Middle frontal gyrus (tissue), 1 donor: ENCODE results near the gene SCN8A.
"Not testable (repeated sequence)": the region's sequence is repeated elsewhere in the genome, so short reads cannot be mapped to it uniquely, and the experiment has no call there.

Experiments
- DNase-seq: peaks from one replicate; pipeline ENCODE4 v3.0.0-alpha.2; 2015; ENCODE audit warnings: low spot score; ENCODE audit errors: extremely low spot score

Gene SCN8A

DNA sequence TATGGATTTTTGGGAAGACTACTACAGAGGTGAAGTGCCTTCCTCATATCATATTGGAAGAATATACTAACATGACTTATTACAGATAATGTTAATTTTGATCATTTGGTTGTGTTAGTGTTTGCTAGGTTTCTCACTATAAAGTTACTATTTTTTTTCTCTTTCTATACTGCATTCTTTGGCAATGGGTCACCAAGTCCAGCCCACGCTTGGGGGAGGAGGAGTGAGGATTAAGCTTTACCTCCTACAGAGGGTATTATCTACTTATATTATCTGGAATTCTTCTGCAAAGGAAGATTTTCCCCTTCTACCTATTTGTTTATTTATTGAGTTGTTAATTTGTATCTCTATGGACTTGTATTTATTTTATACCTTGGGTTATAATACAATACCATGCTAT, 31.5 kb downstream of the SCN8A start:
- DNase-seq = no peak

DNA sequence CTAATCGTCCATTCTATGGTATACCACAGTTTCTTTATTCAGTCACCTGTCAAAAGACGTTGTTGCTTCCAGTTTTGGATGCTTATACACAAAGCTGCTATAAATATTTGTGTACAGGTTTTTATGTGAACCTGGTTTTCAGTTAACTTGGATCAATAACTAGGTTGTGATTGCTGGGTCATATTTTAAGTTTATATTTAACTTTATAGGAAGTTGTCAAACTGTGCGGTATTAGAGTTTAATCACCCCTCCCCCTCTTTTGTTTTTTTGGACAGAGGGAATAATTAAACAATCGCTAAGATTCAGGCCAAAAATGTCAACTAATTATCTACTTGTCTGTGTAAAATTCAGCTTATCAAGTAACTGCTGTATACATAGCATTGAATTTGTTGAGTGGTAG, 34.3 kb downstream of the SCN8A start:
- DNase-seq = no peak

DNA sequence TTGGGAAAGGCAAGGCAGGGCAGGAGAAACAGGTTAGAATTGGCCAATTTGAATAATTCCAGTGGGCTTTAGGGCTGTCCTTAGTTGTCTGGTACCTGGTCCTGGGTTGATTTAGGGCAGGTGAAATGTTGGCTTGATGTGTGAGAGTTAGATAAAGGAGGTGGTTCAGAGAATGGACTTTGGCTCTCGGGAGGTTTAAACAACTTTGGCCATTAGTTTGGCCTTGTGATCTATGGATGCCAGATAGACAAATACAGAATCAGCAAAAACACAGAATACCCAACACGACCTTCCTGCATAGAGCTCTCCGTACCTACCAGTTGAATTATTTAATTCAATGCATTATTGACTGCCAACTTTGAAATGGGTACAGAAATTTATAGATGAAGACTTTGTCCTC, 35.1 kb downstream of the SCN8A start:
- no peak for DNase-seq

DNA sequence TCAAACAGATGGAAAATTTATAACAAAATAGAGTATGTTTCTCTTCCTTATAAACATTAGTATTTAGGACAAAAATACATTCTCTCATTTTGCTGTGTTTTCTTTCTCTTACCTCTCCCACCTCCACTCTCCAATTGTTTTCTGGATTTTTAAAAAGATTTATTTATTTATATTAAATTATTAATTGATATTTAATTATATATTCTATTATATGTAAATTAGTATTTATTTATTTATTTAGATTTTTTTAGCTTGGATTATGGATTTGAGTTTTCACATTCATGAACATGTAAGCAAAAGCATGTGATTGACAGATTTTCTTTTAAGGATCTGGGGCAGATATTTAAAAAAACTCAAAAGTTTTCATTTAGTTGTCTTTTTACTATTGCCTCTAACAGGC, 35.6 kb downstream of the SCN8A start:
- DNase-seq = no peak

DNA sequence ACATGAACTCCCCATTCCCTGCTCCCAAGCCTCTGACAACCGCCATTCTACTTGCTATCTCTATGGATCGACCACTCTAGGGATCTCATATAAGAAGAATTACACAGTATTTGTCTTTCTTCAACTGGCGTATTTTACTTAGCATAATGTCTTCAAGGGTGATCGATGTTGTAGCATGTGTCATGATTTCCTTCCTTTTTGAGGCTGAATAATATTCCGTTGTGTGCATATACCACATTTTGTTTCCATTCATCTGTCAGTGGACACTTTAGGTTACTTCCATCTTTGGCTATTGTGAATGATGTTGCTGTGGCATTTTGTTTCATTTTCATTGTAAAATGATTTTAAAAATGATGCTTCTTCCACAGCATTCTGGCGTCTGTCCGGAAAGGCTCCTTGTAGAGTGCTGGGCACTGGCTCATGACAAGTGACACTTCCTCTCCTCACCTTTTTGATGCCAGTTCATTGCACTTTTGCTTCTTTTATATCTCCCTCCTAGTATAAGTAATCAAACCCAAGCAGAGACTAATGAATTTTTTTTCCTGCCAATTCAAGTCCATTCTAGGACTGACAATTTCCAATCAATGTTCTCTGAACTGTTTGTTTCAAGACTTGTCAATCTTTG, 39.3 kb downstream of the SCN8A start:
- DNase-seq = no peak

DNA sequence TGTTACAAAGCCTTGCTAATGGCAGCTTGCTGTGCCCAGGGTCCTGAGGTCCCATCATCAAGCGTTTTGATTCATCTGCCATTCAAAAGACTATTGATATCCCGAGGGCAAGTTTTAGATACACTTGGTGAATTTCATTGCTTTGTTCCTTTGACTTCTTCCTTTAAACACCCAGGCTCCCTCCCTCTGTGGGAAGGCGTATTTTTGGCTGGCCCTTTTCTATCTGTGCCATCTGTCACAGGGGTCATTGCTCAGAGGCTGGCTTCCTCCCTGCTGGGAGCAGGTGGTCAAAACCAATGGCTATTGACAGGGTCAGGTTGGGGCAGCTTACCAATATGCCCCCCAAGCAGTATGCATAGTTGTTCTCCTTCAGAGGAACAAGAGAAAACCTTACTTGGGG, 40.0 kb downstream of the SCN8A start:
- no peak for DNase-seq

DNA sequence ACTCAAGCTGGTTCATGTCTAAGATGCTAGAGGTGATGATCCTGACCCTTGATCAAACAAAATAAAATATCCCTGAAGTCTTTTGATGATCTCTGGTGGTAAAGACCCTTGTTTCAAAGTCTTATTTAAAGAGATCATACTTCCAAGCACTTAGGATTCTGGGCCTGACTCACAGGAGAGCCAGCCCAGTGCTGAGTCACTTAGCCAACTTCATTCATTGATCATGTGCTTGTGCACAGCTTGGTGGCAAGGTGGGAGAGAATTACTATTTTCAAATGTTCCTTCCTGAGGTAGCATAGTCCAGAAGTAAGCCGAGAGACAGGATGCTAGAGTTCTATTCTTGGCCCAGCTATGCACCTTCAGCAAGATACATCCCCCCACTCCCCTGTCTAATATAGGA, 40.6 kb downstream of the SCN8A start:
- DNase-seq = peak; percentile 14

DNA sequence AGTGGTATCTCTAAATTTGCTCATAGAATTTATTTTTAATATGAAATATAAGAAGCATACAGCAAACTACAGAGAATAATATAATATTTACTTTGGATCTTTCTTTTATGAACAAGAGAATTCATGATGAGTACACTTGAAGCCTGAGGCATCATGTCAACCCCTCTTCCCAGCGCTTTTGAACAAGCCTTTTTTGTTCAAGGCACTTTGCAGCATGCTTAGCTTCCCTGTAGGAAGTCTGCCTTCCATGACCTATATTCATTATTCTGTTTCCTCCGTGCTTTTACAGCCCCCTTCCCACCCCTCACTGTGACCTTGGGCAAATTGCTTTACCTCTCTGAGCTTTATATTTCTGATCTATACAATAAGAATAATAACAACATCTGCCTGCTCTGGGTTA, 41.6 kb downstream of the SCN8A start:
- no peak for DNase-seq

DNA sequence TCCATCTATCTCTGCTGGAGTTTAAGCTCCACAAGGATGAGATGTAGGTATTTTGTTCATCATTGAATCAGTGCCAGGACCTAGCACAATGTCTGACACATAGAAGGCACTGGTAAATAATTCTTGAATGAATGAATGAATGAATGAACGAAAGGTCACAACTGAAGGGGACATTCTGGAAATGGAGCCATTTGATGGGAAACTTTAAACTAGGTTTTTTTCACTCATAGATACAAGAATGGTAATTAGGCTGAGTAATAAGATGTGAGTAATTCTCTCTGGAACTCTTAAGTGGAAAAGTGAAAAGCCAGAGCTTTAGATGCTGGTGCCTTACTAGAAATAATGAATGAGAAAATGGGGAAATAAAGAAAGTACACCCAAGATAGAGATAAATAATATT, 44.3 kb downstream of the SCN8A start:
- DNase-seq = no peak

DNA sequence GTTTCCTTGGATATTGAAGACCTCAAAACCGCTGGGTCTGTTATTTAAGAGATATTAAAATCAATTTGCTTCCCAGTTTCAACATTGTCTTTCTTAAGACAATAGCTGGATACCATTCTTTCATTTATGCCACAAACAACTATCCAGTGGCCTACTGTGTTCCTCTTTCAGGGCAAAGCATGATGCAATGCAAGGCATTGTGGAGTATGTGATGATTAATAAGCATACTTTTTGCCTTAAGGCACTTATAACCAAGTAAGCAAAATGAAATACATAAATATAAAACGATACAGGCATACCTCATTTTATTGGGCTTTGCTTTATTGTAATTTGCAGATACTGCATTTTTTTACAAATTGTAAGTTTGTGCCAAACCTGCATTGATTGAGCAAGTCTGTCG, 45.5 kb downstream of the SCN8A start:
- DNase-seq = no peak

DNA sequence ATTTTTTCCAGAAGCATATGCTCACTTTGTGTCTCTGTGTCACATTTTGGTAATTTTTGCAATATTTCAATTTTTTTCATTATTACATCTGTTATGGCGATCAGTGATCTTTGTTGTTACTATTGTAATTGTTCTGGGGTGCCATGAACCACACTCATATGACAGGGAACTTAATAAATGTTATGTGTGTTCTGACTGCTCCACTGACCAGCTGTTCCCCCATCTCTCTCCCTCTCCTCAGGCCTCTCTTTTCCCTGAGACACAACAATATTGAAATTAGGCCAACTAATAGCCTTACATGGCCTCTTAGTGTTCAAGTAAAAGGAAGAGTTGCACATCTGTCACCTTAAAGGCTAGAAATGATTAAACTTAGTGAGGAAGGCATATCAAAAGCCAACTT, 46.0 kb downstream of the SCN8A start:
- DNase-seq = no peak

DNA sequence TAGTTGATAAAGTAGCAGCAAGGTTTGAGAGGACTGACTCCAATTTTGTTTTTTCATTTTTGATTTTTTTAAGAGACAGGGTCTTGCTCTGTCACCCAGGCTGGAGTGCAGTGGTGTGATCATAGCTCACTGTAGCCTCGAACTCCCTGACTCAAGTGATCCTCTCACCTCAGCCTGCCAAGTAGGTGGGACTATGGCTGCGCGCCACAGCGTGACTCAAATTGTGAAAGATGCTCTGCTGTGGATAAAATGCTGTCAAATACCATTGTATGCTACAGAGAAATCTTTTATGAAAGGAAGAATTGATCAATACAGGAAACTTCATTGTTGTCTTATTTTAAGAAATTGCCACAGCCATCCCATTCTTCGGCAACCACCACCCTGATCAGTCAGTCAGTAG, 48.3 kb downstream of the SCN8A start:
- no peak for DNase-seq

DNA sequence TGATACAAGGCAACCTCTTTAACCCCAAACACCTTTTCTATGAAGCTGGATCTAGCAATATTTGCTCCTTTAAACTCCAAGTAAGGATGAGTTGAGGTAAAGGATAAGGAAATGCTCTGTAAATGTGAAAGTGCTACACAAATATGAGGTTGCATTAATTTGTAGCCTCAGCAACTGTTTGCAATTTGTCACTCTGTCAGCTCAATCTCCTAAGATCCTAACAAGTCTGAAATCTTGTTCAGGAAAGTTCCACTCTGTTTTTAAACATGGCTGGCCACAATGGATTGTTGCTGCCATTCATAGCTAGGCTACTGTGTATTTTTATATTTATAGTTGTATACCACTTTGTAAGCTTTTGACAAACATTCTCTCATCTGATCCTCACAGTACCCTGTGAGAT, 51.3 kb downstream of the SCN8A start:
- no peak for DNase-seq

DNA sequence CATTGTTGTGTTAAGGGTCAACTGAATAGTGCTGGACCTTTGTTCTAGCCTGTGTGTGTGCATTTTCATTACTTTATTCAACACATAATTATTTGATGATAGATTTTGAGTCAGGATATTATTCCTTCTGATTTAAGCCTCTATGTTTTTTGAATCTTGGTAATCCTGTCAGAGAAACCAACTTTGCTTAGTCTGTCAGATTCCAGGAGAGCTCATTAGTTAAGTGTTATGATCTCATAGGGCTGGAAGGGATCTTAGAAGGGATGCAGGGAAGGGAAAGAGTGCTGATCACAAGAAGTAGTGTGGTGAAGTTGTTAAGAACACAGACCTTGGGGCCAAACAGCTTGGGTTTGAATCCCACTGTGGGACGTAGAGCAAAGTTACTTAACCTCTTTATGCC, 52.9 kb downstream of the SCN8A start:
- no peak for DNase-seq

DNA sequence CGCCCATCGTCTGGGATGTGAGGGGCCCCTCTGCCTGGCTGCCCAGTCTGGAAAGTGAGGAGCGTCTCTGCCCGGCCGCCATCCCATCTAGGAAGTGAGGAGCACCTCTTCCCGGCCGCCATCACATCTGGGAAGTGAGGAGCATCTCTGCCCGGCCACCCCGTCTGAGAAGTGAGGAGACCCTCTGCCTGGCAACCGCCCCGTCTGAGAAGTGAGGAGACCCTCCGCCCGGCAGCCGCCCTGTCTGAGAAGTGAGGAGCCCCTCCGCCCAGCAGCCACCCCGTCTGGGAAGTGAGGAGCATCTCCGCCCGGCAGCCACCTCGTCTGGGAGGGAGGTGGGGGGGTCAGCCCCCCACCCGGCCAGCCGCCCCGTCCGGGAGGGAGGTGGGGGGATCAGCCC, 53.7 kb downstream of the SCN8A start:
- DNase-seq = not testable (repeated sequence)

DNA sequence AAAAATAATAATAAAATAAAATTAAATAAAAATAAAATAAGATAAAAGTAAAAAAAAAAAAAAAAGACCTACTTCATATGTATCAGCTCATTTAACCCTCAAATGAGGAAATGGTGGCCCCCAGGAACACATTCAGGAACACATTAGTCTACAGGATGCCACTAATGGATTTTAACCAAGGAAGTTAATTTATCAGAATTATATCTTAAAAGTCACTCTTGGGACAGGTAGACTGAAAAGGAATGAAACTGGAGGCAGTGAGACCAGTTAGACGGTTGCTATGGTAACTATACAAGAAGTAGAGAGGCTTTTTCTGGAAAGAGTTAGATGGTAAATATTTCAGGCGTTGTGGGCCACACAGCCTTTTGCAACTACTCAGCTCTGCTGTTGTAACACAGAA, 54.9 kb downstream of the SCN8A start:
- DNase-seq = no peak

DNA sequence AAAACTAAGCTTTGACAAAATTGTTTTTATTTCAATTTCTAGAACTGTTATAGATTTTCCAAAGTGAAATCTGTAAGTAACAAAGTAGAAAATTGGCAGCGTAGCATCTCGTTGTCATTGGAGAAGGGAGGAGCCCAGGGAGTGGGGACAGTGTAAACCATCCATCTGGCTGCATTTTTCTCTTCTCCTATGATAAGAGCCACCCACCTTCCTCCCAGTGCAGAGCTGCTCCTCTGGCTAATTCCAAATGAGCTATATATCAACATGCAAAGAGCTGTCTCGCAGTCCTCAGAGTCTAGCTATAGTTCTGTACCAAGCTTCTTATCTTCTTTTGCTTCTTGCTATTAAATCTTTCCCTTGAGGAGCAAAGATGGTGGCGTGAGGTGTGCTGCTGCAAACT, 56.6 kb downstream of the SCN8A start:
- DNase-seq = peak; percentile 39

DNA sequence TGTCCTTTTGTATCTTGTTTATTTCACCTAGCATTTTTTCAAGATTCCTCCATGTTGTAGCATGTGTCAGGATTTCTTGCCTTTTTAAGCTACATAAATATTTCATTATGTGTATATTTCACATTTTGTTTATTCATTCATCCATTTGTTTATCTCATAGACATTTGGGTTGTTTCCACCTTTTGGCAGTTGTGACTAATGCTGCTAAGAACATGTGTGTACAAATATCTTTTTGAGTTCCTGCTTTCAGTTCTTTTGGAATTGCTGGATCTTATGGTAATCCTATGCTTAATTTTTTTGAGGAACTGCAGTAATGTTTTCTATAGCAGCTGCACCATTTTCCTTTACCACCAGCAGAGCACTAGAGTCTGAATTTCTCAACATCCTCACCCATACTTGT, 62.4 kb downstream of the SCN8A start:
- DNase-seq = no peak

DNA sequence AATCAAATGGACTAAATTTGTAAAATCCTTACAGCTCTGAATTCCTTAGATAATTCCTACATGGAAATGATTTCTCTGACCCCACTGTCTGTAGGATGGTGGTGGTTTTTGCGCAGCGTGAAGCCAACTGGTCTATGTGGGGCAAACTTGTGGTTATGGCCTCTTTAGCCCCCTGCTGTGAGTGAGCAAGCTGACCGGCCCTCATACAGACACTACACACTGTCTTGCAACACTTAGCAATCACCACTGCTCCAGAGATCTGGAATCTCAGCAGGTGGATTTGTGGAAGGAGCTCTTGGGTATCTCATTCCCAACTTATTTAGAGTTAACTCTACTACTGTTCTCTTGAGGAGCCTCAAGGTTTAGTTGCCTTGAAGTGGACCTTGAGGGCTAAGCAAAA, 70.2 kb downstream of the SCN8A start:
- DNase-seq = no peak

DNA sequence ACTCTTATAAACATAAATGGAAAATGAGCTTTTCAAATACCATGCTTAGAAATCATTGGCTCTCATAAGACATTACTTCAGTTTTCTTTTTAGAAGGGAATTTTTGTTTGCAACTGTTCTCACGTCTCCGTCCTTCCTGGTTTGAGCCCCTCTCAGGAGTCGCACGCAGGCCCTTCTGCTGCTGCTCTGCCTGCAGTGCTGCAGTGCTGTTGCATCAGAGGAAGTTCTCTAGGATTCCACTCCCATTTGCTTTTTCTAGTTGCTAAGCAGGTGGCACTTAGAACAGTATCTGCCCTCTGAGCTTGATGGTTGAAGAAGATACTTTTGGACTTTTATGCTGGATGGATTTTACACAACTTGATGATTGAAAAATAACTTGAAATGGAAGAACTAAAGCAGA, 70.8 kb downstream of the SCN8A start:
- DNase-seq = no peak

DNA sequence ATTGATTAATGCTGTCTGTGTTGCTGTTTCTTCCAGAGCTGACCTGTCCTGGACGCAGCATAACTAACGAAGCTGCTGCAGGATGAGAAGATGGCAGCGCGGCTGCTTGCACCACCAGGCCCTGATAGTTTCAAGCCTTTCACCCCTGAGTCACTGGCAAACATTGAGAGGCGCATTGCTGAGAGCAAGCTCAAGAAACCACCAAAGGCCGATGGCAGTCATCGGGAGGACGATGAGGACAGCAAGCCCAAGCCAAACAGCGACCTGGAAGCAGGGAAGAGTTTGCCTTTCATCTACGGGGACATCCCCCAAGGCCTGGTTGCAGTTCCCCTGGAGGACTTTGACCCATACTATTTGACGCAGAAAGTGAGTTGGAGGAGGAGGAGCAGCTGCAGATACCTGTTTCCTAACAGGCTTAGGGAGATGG, 71.7 kb downstream of the SCN8A start:
- no peak for DNase-seq

DNA sequence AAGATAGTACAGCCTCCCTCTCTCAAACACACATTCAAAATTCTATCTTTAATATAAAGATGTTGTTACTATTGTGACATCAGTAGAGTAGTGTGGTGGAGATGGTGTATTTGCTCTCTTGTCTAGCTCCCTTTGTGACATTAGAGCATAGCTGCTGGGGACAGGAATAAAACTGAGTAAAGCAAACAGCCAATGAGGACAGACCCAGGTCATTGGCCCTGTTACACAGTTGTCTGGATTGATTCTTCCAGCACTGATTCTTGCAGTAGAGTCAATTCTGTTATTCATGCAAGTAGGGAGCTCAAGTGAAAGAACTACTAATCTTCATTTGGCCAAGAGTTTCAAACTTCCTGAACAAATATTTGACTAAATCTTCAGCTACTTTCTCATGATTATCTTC, 72.4 kb downstream of the SCN8A start:
- no peak for DNase-seq

DNA sequence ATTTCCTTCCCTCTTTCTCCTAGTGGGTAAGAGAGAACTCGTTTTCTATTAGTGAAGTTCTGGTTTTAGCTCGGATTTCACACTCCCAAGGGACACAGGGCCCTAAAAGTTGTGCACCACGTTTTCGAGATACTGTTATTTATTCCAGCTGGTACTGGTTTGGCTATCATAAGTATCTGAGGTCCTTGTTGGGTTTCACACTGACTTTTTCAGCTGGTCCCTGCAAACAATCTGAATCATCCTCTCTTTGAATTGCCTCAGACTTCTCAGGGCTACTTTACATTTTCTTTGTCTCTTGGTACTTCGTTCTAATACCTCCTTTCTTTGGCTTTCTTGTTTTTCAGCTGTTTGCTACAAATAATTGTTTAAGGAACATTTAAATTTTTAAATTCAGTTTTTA, 75.7 kb downstream of the SCN8A start:
- no peak for DNase-seq

DNA sequence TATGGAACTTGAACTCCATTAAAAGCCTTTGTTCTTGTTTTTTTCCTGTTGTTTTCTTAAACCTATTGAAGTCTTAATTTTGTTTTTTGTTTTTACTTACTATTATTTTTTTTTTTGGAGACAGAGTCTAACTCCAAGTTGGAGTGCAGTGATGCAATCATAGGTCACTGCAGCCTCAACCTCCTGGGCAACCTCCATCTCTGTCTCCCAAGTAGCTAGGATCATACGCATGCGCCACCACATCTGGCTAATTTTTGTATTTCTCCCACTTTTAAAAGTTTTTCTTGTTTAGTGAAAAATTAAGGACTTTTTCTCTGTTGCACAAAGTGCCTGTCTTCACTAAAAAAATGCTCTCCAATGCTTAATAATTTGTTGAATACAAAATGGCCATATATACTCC, 76.2 kb downstream of the SCN8A start:
- DNase-seq = no peak
